ENCODE measurements around the gene HOXC13.

DNA sequence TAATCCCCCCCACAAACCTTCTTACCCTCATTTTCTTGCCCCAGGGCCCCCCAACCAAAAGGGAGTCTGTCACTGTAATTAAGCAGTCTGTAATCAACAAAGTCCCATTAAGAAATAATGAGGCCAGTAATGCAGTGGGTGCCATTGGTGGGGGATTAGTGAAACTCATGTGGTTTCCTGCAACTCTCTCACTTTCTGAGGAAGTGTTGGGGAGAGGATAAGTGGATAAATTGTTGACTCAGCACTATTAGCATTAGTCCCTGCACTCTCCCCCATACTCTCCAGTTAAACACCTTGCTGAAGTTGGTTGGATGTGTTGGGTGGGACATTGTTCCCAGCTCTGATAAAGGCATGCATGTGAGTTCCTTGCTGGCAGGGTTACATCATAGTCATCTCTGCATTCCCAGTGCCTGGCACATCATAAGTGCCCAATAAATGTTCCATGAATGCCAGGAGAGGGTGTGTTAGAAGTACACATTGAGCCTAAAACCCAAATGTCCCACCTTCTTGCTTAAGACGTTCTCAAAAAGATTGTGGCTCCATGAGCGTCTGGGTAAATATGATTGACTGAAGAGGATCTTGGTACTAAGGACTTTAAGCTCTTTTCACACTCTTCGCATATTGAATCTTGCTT is 45.8 kb upstream of the HOXC13 start:
- TF ChIP-seq, protein P1, sequence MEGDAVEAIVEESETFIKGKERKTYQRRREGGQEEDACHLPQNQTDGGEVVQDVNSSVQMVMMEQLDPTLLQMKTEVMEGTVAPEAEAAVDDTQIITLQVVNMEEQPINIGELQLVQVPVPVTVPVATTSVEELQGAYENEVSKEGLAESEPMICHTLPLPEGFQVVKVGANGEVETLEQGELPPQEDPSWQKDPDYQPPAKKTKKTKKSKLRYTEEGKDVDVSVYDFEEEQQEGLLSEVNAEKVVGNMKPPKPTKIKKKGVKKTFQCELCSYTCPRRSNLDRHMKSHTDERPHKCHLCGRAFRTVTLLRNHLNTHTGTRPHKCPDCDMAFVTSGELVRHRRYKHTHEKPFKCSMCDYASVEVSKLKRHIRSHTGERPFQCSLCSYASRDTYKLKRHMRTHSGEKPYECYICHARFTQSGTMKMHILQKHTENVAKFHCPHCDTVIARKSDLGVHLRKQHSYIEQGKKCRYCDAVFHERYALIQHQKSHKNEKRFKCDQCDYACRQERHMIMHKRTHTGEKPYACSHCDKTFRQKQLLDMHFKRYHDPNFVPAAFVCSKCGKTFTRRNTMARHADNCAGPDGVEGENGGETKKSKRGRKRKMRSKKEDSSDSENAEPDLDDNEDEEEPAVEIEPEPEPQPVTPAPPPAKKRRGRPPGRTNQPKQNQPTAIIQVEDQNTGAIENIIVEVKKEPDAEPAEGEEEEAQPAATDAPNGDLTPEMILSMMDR (conservative IDR thresholded peaks at IDR 0.05; ENCODE audit: low read length): no peak
- no peak for TF ChIP-seq EZH2phosphoT487 (IDR thresholded peaks at IDR 0.05; ENCODE audit: borderline replicate concordance, low read depth, low read length)
